Adrenal gland (tissue), 12 donors: ENCODE measurements around the gene ABCC5. TPM values are rescaled to one million over a fixed set of nuclear protein-coding genes. Genes with fewer than 3 reads are reported as not detected.

Experiments
- DNase-seq, 7 donors: peaks; one replicate each; pipeline ENCODE4 v3.0.0-alpha.2; 2019 to 2020
- H3K27ac ChIP-seq, 5 donors: fragments of 200-600 bp; sonication (generic) in 4 of 5; 1 replicate in 3 of 5; 2 replicates in 2 of 5; pipeline versions ENCODE4 v1.5.1 to v1.8.0; 2016 to 2020; ENCODE audit warnings: mild to moderate bottlenecking in 1 of 5
- H3K27me3 ChIP-seq: fragments of 200-600 bp; 2 replicates; pipeline ENCODE4 v1.8.0; 2021
- H3K36me3 ChIP-seq, 2 donors: fragments of 200-600 bp; replicated peaks in 1 of 2; 1 replicate in 1 of 2; 2 replicates in 1 of 2; pipeline versions ENCODE4 v1.5.1 to v1.8.0; 2018 to 2022
- H3K4me1 ChIP-seq, 2 donors: fragments of 200-600 bp; replicated peaks in 1 of 2; 1 replicate in 1 of 2; 2 replicates in 1 of 2; pipeline versions ENCODE4 v1.5.1 to v1.8.0; 2018 to 2021
- H3K4me3 ChIP-seq, 4 donors: fragments of 200-600 bp; sonication (generic) in 3 of 4; one replicate each; pipeline ENCODE4 v1.5.1; 2016 to 2018
- H3K9me3 ChIP-seq, 3 donors: fragments of 200-600 bp; sonication (generic) in 1 of 3; replicated peaks in 1 of 3; 1 replicate in 2 of 3; 2 replicates in 1 of 3; pipeline versions ENCODE4 v1.5.1 to v1.8.0; 2016 to 2021
- POLR2A ChIP-seq, 2 donors: fragments of 450-650 bp; IDR thresholded peaks; one replicate each; pipeline ENCODE4 v1.6.1; 2017; ENCODE audit warnings: antibody characterized with exemption in 2 of 2, mild to moderate bottlenecking in 2 of 2, moderate library complexity in 1 of 2
- WGBS, 4 donors: extraction: QIAGEN DNeasy Blood & Tissue Kit in 2 of 4; methylation state at CpG; one replicate each; pipeline versions ENCODE4 v1.1.5 to v1.1.7; 2013 to 2017; 5-methylcytosine and 5-hydroxymethylcytosine counted together
- intact Hi-C, 2 donors: fragments of 100-400 bp; cut with DNase I; formaldehyde crosslinking; loops; one replicate each; pipeline versions ENCODE4 v1.14.1 to v1.15.0; 2022 to 2023
- polyA plus RNA-seq, 3 donors: library from polyadenylated mRNA; stranded (reverse); fragments of 200-250 nt in 2 of 3; fragments of 350-450 nt in 1 of 3; fragmentation: Illumina TruSeq in 1 of 3; extraction: RNeasy Lipid Tissue Mini Kit (QIAGEN cat#74804) in 1 of 3; gene quantifications; one replicate each; pipeline ENCODE4 v1.2.3, GENCODE V29; 2013 to 2014
- total RNA-seq, 9 donors: library from RNA; depleted of rRNA in 4 of 9; stranded (reverse); fragments of >200 nt in 4 of 9; fragments of 120-200 nt in 1 of 9; fragmentation: NEBNext Ultra II Directional in 1 of 9; extraction: Animal tissue kit (Norgen Biotek cat#: 25700) in 1 of 9; gene quantifications; one replicate each; pipeline versions ENCODE4 v1.1.0 to v1.2.4, GENCODE V29; 2013 to 2023
- TF ChIP-seq, protein P1 (sequence below), 6 experiments: fragments of 450-650 bp in 4 of 6; fragments of 200-600 bp in 2 of 6; sonication (generic) in 1 of 6; IDR thresholded peaks; 1 replicate in 5 of 6; 2 replicates in 1 of 6; pipeline versions ENCODE4 v1.5.1 to v1.8.0; 2016 to 2021; ENCODE audit warnings: antibody characterized with exemption in 6 of 6, mild to moderate bottlenecking in 2 of 6, moderate library complexity in 1 of 6
- donor health status: healthy with polysubstance abuse.
- donor health status: Bipolar disorder and iron deficiency.
- donor health status: DM: yes; HTN: yes; CAD: no.
- donor health status: DM: no; HTN: no; CAD: no.
- donor health status: DM: no; HTN: no; CAD: no.
- donor health status: DM: yes; HTN: yes; CAD: no.

ABCC5 gene
- total and polyA plus RNA-seq, 12 donors: 11.4 to 53.9 (median 25.0) TPM

DNA sequence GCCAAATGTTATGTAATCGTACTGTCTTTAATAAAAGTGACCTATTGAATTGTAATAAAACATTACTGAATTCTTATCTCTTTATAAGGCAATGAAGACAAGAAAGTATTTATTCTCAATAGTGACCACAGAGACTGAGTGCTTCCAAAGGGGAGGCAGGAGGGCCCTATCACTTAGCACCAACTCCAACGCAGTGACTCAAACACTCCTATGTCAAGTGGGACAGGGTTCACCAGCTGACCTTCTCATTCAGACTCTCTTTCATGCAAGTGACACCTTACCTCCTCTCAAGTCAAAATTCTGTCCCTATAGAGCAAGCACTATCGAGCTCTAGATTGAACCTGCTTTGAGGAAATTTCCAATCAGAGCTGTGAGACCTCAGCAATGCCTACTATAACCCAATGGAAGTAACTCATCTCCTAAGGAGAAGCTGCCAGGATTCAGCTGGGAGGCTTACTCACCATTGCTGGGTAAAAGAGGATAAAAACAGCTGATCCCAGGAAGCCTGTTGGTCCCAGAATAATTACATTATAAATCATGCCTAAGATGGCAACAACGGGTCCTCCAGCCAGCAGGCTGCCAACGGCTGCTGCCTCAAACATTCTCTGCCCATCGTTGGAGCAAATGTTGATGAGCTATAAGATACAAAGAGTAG, 35.6 kb downstream of the ABCC5 start:
- 71 to 92% (median 72%) methylated on average over 6 of the region's 6 CpGs for WGBS, 4 donors
- no peaks in the 10 kb centered on the region for H3K27me3 ChIP-seq
- H3K27ac ChIP-seq: no peak overlapping the region
- H3K4me1 ChIP-seq: no peaks in the 10 kb centered on the region
- no peaks in the 10 kb centered on the region for H3K9me3 ChIP-seq
- TF ChIP-seq, protein P1, sequence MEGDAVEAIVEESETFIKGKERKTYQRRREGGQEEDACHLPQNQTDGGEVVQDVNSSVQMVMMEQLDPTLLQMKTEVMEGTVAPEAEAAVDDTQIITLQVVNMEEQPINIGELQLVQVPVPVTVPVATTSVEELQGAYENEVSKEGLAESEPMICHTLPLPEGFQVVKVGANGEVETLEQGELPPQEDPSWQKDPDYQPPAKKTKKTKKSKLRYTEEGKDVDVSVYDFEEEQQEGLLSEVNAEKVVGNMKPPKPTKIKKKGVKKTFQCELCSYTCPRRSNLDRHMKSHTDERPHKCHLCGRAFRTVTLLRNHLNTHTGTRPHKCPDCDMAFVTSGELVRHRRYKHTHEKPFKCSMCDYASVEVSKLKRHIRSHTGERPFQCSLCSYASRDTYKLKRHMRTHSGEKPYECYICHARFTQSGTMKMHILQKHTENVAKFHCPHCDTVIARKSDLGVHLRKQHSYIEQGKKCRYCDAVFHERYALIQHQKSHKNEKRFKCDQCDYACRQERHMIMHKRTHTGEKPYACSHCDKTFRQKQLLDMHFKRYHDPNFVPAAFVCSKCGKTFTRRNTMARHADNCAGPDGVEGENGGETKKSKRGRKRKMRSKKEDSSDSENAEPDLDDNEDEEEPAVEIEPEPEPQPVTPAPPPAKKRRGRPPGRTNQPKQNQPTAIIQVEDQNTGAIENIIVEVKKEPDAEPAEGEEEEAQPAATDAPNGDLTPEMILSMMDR (IDR thresholded peaks at IDR 0.05): no peak
- TF ChIP-seq POLR2A (IDR thresholded peaks at IDR 0.05): no peak
- peaks cover 0 to 39% of the 10 kb centered on the region in 2 donors for H3K36me3 ChIP-seq
- no peak overlapping the region for H3K4me3 ChIP-seq
- peak in 1 of 7 donors; percentile 41 for DNase-seq
- intact Hi-C loops: no loop called here

DNA sequence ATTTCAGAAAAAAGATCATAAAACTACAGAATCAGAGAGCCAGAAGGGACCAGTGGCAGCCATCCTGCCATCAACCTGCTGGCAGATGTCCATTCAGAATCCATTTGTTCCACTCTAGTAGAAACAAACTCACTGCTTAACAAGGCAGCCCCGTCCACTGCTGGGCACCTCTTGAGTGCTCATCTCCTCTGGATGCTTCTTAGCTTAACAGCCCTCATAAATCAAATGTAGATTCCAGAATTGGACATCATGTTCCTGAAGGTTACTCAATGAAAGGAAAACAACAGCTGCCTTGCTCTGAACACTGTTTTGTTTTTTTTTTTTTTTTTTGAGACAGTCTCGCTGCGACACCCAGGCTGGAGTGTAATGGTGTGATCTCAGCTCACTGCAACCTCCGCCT, 37.3 kb downstream of the ABCC5 start:
- no peak overlapping the region for H3K27ac ChIP-seq
- H3K4me3 ChIP-seq: no peak overlapping the region
- WGBS, 4 donors: 71 to 89% (median 85%) methylated on average over 4 of the region's 4 CpGs
- intact Hi-C loops: no loop called here
- H3K36me3 ChIP-seq: peaks cover 0 to 38% of the 10 kb centered on the region in 2 donors
- H3K9me3 ChIP-seq: no peaks in the 10 kb centered on the region
- no peak for TF ChIP-seq POLR2A (IDR thresholded peaks at IDR 0.05)
- TF ChIP-seq, protein P1 (IDR thresholded peaks at IDR 0.05): no peak
- no peaks in the 10 kb centered on the region for H3K4me1 ChIP-seq
- DNase-seq: peak in 2 of 7 donors; percentile 17 to 79
- H3K27me3 ChIP-seq: no peaks in the 10 kb centered on the region

DNA sequence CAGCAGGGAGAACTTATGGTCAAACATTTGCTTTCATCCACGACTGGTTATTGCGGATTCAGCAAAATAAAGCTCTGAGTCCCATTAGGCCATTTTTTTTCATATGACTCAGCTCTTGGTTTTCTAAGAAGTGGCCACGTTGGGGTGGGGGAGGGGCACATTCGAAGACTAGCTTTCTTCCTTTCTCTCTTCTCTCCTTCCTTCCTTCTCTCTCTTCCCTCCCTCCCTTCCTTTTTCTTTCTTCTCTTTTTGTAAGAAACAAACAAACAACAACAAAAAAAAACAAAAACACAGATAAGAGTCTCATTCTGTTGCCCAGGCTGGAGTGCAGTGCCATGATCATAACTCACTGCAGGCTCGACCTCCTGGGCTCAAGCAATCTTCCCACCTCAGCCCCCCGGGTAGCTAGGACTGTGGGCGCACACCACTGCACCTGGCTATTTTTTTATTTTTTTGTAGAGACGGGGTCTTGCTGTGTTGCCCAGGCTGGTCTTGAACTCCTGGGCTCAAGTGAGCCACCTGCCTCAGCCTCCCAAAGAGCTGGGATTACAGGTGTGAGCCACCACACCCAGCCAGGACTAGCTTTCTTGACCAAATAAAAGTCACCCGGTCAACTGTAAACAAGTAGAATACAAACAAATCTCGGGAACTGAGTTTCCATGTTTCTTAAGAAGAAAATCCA, 41.6 kb downstream of the ABCC5 start:
- 78 to 84% (median 82%) methylated on average over 10 of the region's 10 CpGs for WGBS, 4 donors
- H3K27ac ChIP-seq: no peak overlapping the region
- H3K27me3 ChIP-seq: no peaks in the 10 kb centered on the region
- no peak overlapping the region for H3K4me3 ChIP-seq
- TF ChIP-seq, protein P1 (IDR thresholded peaks at IDR 0.05): no peak
- no peak for TF ChIP-seq POLR2A (IDR thresholded peaks at IDR 0.05)
- H3K9me3 ChIP-seq: no peaks in the 10 kb centered on the region
- no peaks in the 10 kb centered on the region for H3K4me1 ChIP-seq
- DNase-seq: peak in 1 of 7 donors; percentile 11
- intact Hi-C loops: no loop called here
- H3K36me3 ChIP-seq: peaks cover 0 to 16% of the 10 kb centered on the region in 2 donors

DNA sequence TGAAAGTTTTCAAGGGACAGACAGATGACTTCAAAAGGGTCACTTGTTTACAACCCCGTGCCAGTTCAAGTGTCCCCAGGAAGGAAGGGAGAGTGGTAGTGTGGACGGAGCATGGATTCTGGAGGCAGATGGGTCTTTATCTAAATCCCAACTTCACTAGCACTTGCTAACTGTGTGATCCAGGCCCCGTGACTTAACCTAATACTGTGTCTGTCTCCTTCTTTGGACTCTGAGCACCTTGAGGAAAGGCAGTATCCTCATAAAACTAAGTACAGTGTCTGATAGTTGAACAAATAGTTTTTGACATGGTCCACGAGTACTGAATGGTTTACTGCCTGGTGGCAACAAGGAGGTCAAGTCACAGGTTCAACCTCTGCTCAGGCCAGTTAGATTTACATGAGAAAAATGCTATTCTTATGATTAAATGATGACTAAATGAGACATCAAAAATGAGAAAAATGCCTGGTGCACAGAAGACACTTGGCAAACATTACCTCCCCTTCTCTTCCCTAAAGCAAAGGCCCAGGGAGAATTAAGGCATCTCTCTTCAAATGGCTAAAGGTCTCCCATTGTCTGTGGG, 48.9 kb downstream of the ABCC5 start:
- Histone ChIP-seq H3K36me3 (peaks cover 0 to 66% of the 10 kb centered on the region in 2 donors), H3K27me3 (no peaks in the 10 kb centered on the region), H3K4me3 (no peak overlapping the region), H3K9me3 (no peaks in the 10 kb centered on the region), H3K27ac (no peak overlapping the region), H3K4me1 (no peaks in the 10 kb centered on the region)
- TF ChIP-seq, protein P1 (IDR thresholded peaks at IDR 0.05): no peak
- TF ChIP-seq POLR2A (IDR thresholded peaks at IDR 0.05): no peak
- WGBS, 4 donors: 80 to 90% (median 84%) methylated on average over 4 of the region's 4 CpGs
- intact Hi-C loops: no loop called here
- DNase-seq: no peak
